AG04450 (cell line): Measurements from ENCODE around the gene RBFOX2. TPM values are rescaled to one million over a fixed set of nuclear protein-coding genes. Genes with fewer than 3 reads are reported as not detected.
A peak's percentile ranks its signal among the peaks of the same experiment; 100 is the strongest.
"Not testable (repeated sequence)": the region's sequence is repeated elsewhere in the genome, so short reads cannot be mapped to it uniquely, and the experiment has no call there.

ENCODE experiments used
- CTCF ChIA-PET: fragments of 300-600, 350-600 bp; formaldehyde crosslinking; extraction: SDS; loops from one replicate; lab custom pipeline; 2022; ENCODE audit warnings: antibody characterized with exemption, inconsistent platforms; lab: Charles Lee
- POLR2A ChIA-PET: fragments of 350-600 bp; formaldehyde crosslinking; extraction: SDS; loops from one replicate; lab custom pipeline; 2021; ENCODE audit warnings: antibody characterized with exemption, inconsistent platforms; lab: Yijun Ruan, JAX
- DNase-seq: peaks from one replicate; pipeline ENCODE4 v3.0.0-alpha.2; 2011; ENCODE audit warnings: low read depth, low spot score
- H3K27ac ChIP-seq: one replicate; pipeline ENCODE4 v1.5.1; 2012; ENCODE audit warnings: low read depth, low read length, control low read depth
- H3K27me3 ChIP-seq: one replicate; pipeline ENCODE4 v1.6.0; 2012; ENCODE audit warnings: low read length; ENCODE audit not compliant: control insufficient read depth, insufficient read depth
- H3K4me3 ChIP-seq: 2 replicates; pipeline ENCODE4 v1.5.1; 2011; ENCODE audit warnings: mild to moderate bottlenecking, low read depth, low read length, control low read depth
- H3K9me3 ChIP-seq: 2 replicates; pipeline ENCODE4 v1.5.1; 2012; ENCODE audit warnings: low read length; ENCODE audit not compliant: control insufficient read depth, insufficient read depth
- CTCF ChIP-seq: IDR thresholded peaks from 2 replicates; pipeline ENCODE4 v1.5.1; 2011; ENCODE audit warnings: low read depth, low read length, control low read depth, inconsistent platforms
- polyA plus RNA-seq: library from polyadenylated mRNA; depleted of rRNA; stranded (reverse); fragments of >200 nt; gene quantifications from 2 replicates; pipeline ENCODE4 v1.2.3, GENCODE V29; 2011

The RBFOX2 gene
- polyA plus RNA-seq, 1 experiment: 288 TPM

DNA sequence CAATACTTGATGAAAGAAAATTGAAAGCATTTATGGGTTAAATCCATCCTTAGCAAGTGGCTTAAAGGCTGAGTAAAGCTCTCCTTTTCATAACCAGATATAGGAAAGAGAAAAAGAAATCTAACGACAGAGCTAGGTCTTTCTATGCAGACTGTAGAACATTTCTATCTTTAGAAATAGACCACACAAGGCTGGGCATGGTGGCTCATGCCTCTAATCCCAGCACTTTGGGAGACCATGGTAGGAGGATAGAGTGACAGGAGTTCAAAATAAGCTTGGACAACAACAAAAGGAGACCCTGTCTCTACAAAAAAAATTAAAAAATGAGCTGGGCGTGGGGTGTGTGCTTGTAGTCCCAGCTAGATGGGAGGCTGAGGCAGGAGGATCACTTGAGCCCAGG is 220.2 kb downstream of the RBFOX2 start:
- H3K4me3 ChIP-seq: no peak overlapping the region
- TF ChIP-seq CTCF: no peak
- CTCF ChIA-PET: interaction anchor here (0.5 to 0.7 kb wide), 3 partner anchors 34 to 258 kb away, joined by 3 read pairs; no protein-coding TSS in a partner anchor
- H3K9me3 ChIP-seq: peaks cover 8% of the 10 kb centered on the region
- POLR2A ChIA-PET: no interaction called here
- no peak for DNase-seq
- no peak overlapping the region for H3K27ac ChIP-seq
- H3K27me3 ChIP-seq: no peaks in the 10 kb centered on the region

DNA sequence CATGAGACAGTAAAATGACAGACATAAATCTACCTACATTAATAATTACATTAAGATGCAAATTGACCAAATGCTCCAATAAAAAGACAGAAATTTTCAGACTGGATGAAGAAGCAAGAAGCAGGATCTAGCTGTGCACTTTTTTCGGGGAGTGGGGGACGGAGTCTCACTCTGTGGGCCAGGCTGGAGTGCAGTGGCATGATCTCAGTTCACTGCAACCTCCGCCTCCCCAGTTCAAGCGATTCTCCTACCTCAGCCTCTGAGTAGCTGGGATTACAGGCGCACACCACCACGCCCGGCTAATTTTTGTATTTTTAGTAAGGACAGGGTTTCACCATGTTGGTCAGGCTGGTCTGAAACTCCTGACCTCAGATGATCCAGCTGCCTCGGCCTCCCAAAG is 222.0 kb downstream of the RBFOX2 start:
- H3K9me3 ChIP-seq, POLR2A ChIA-PET, DNase-seq, H3K27ac ChIP-seq, CTCF ChIA-PET, H3K4me3 ChIP-seq, H3K27me3 ChIP-seq: not testable (repeated sequence)

DNA sequence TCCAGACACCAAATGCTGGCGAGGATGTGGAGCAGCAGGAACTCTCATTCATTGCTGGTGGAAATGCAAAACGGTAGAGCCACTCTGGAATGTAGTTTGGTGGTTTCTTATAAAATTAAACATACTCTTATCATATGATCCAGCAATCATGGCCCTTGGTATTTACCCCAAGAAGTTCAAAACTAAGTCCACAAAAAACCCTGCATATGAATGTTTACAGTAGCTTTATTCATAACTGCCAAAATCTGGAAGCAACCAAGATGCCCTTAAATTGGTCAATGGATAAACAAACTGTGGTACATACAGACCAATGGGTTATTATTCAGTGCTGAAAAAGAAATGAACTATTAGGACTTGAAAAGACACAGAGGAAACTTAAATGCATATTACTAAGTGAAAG is 223.2 kb downstream of the RBFOX2 start:
- CTCF ChIA-PET: no interaction called here
- Histone ChIP-seq H3K27ac (no peak overlapping the region), H3K4me3 (no peak overlapping the region), H3K27me3 (no peaks in the 10 kb centered on the region), H3K9me3 (no peaks in the 10 kb centered on the region; the same call in 1 of the 2 replicates)
- DNase-seq: no peak
- no peak for TF ChIP-seq CTCF
- POLR2A ChIA-PET: no interaction called here

DNA sequence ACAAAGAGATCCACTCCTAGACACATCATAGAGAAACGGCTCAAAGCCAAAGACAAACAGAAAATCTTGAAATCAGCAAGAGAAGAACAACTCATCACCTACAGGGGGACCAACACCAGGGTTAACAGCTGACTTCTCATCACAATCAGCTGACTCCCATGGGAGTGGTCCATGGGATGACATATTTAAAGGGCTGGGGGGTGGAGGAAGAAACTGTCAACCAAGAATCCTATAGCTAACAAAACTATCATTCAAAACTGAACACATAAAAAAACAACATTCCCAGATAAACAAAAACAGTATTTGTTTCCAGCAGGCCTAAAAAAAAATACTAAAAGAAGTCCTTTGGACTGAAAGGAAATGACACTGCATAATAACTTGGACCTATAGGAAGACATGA is 224.2 kb downstream of the RBFOX2 start:
- POLR2A ChIA-PET: no interaction called here
- DNase-seq: no peak

DNA sequence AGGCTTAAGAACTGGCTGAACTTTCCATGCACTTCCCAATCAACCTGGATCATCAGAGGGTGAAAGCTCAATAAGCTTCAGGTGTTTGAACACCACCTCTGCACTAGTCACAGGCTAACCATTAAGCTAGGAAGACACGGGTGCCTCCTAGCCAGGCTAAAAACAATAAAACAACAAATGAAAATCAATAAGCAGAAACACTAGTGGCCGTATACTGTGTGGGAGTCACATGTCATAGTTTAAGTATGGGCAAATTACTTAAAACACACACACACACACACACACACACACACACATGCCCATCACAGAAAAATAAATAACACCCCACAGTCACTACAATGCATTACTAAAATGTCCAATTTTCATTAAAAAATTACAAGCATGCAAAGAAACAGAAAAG is 225.7 kb downstream of the RBFOX2 start:
- CTCF ChIA-PET: interaction anchor here (1.0 kb wide), 1 partner anchor 321 kb away, joined by 3 read pairs; no protein-coding TSS in a partner anchor
- no peak overlapping the region for H3K4me3 ChIP-seq
- POLR2A ChIA-PET: no interaction called here
- no peak for DNase-seq
- no peaks in the 10 kb centered on the region; the same call in 1 of the 2 replicates for H3K9me3 ChIP-seq
- no peaks in the 10 kb centered on the region for H3K27me3 ChIP-seq
- H3K27ac ChIP-seq: no peak overlapping the region
- TF ChIP-seq CTCF: no peak

More for the DNA sequence above, 224.2 kb downstream of the RBFOX2 start:
- Histone ChIP-seq H3K9me3 (no peaks in the 10 kb centered on the region; the same call in 1 of the 2 replicates), H3K4me3 (no peak overlapping the region), H3K27me3 (no peaks in the 10 kb centered on the region), H3K27ac (no peak overlapping the region)
- TF ChIP-seq CTCF: no peak
- CTCF ChIA-PET: no interaction called here

DNA sequence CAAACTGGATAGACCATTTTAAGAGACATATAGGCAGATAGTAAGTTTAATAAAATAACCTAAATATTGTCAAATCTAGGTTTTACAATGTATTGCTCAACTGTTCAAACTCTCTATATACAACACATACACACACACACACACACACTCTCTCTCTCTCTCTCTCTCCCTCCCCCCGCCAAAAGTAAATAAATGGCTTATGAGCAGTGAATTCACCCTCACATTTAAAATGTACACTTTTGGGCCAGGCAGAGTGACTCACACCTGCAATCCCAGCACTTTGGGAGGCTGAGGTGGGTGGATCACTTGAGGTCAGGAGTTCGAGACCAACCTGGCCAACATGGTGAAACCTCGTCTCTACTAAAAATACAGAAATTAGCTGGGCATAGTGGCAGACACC is 227.3 kb downstream of the RBFOX2 start:
- CTCF ChIA-PET, H3K9me3 ChIP-seq: not testable (repeated sequence)
- peak; percentile 20 for DNase-seq

More for the DNA sequence above, 227.3 kb downstream of the RBFOX2 start:
- H3K4me3 ChIP-seq, H3K27ac ChIP-seq, POLR2A ChIA-PET, H3K27me3 ChIP-seq: not testable (repeated sequence)
